ENCODE results near the gene GFAP.

GRCh38 chr17:44864831-44865230 lies 50.5 kb downstream of the GFAP start:
- TF ChIP-seq CTCF (conservative IDR thresholded peaks at IDR 0.05 in 1 of 2, IDR thresholded peaks at IDR 0.05 in 1 of 2; ENCODE audit: low read depth in 1 of 2, low read length in 2 of 2): no peak
- no peak for TF ChIP-seq EZH2 (IDR thresholded peaks at IDR 0.05; ENCODE audit: low read length, missing control alignments)
